Esophagus muscularis mucosa (tissue), 3 donors: ENCODE data around the gene FTO.

Source experiments
- POLR2A ChIP-seq: fragments of 450-650 bp; IDR thresholded peaks from one replicate; pipeline ENCODE4 v1.6.1; 2017; ENCODE audit warnings: antibody characterized with exemption, moderate library complexity, mild to moderate bottlenecking, low read depth
- POLR2AphosphoS5 ChIP-seq, 2 donors: sonication (generic); formaldehyde crosslinking; IDR thresholded peaks; one replicate each; pipeline ENCODE4 v1.6.1; 2017; ENCODE audit warnings: antibody characterized with exemption in 2 of 2
- TF ChIP-seq, protein P1 (sequence below), 3 experiments: fragments of 200-600 bp in 2 of 3; fragments of 450-650 bp in 1 of 3; sonication (generic) in 2 of 3; IDR thresholded peaks; one replicate each; pipeline ENCODE4 v1.5.1; 2017 to 2019; ENCODE audit warnings: antibody characterized with exemption in 3 of 3, mild to moderate bottlenecking in 2 of 3, moderate library complexity in 1 of 3

DNA sequence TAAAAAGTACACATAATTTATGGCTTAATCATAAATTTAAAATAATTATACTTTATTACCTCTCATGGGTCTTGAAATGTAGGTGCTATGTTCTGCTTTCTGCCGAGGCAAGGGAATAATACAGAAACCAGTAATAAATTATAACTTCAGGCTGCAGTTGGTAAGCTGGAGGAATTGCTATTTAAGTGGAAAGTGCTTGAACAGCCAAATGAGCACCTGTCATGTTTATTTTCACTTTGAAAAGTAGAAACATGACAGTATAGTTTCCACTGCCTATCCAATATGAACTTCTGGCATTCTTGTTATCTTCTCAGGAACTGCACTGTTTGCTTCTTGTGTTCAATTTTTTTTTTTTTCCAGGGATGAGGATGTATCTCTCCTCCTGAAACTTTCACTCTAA lies 146.0 kb downstream of the FTO start:
- TF ChIP-seq POLR2A (no peak), POLR2AphosphoS5 (IDR thresholded peaks at IDR 0.05) (no peak)
- TF ChIP-seq, protein P1, sequence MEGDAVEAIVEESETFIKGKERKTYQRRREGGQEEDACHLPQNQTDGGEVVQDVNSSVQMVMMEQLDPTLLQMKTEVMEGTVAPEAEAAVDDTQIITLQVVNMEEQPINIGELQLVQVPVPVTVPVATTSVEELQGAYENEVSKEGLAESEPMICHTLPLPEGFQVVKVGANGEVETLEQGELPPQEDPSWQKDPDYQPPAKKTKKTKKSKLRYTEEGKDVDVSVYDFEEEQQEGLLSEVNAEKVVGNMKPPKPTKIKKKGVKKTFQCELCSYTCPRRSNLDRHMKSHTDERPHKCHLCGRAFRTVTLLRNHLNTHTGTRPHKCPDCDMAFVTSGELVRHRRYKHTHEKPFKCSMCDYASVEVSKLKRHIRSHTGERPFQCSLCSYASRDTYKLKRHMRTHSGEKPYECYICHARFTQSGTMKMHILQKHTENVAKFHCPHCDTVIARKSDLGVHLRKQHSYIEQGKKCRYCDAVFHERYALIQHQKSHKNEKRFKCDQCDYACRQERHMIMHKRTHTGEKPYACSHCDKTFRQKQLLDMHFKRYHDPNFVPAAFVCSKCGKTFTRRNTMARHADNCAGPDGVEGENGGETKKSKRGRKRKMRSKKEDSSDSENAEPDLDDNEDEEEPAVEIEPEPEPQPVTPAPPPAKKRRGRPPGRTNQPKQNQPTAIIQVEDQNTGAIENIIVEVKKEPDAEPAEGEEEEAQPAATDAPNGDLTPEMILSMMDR (IDR thresholded peaks at IDR 0.05), result no peak
